ENCODE data around the gene ATRNL1.

DNA sequence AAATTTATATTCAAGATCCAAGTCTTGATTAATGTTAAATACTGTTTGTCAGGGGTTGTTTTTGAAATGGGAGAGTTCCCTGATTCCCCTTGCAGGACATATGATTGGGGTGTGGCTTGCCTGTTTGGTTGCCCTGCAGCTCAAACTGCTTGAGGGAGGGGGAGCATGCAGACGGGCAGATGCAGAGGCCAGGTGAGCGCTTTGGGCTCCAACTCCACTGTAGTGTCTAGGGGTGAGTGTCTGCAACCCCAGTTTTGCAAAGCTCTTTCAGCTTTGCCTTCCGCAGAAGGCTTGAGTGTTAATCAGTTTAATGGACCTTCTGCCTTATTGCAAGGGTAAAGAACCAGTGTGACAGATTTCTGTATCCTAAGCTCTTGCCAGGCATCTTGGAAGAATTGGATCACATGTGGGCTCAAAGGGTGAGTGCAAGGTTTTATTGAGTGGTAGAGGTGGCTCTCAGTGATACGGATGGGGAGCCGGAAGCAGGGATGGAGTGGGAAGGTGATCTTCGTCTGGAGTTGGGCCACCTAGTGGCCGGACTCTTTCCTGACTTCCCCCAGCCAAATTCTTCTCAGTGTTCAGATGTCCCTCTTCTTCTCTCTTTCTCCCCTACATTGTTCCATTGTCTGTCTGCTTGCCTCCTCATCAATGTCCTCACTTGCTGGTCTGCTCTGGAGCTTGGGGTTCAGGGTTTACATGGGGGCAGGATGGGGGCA lies 479.7 kb downstream of the ATRNL1 start:
- TF ChIP-seq, protein P1, sequence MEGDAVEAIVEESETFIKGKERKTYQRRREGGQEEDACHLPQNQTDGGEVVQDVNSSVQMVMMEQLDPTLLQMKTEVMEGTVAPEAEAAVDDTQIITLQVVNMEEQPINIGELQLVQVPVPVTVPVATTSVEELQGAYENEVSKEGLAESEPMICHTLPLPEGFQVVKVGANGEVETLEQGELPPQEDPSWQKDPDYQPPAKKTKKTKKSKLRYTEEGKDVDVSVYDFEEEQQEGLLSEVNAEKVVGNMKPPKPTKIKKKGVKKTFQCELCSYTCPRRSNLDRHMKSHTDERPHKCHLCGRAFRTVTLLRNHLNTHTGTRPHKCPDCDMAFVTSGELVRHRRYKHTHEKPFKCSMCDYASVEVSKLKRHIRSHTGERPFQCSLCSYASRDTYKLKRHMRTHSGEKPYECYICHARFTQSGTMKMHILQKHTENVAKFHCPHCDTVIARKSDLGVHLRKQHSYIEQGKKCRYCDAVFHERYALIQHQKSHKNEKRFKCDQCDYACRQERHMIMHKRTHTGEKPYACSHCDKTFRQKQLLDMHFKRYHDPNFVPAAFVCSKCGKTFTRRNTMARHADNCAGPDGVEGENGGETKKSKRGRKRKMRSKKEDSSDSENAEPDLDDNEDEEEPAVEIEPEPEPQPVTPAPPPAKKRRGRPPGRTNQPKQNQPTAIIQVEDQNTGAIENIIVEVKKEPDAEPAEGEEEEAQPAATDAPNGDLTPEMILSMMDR (IDR thresholded peaks at IDR 0.05; ENCODE audit: low read length), result peak; percentile 40
- TF ChIP-seq EZH2 (optimal IDR thresholded peaks at IDR 0.05; ENCODE audit: low read depth, low read length), result no peak

All from MM.1S (cell line).